OCI-LY3 (cell line): ENCODE measurements around the gene COMMD10.

Experiments
- H2AFZ ChIP-seq: fragments of 200-600, 300-600 bp; shearing (Covaris generic); 2 replicates; pipeline ENCODE4 v1.6.0; 2014; ENCODE audit warnings: antibody characterized with exemption, low read depth, low read length
- H3K27ac ChIP-seq: fragments of 200-600, 300-600 bp; sonication (generic); 2 replicates; pipeline ENCODE4 v1.5.1; 2014; ENCODE audit warnings: mild to moderate bottlenecking, low read length, moderate library complexity, mixed read lengths
- H3K27me3 ChIP-seq: fragments of 200-600, 300-600 bp; sonication (generic); 2 replicates; pipeline ENCODE4 v1.6.1; 2014; ENCODE audit warnings: low read depth, low read length, mixed read lengths
- H3K36me3 ChIP-seq: fragments of 200-600, 300-600 bp; sonication (generic); replicated peaks from 2 replicates; pipeline ENCODE3; 2014; ENCODE audit warnings: low read depth, low read length, mixed read lengths
- H3K4me1 ChIP-seq: fragments of 300-600, 200-600 bp; sonication (generic); 2 replicates; pipeline ENCODE4 v1.6.1; 2014; ENCODE audit warnings: low read length, mixed read lengths
- H3K4me2 ChIP-seq: fragments of 200-600, 300-600 bp; sonication (generic); 2 replicates; pipeline ENCODE4 v1.6.1; 2014; ENCODE audit warnings: low read length, mixed read lengths
- H3K4me3 ChIP-seq: fragments of 300-600, 200-600 bp; sonication (generic); 2 replicates; pipeline ENCODE4 v1.5.1; 2014; ENCODE audit warnings: antibody characterized with exemption, mild to moderate bottlenecking, low read length, moderate library complexity
- H3K79me2 ChIP-seq: fragments of 300-600, 200-600 bp; shearing (Covaris generic); 2 replicates; pipeline ENCODE4 v1.6.1; 2014; ENCODE audit warnings: mild to moderate bottlenecking, low read length, mixed read lengths
- H3K9ac ChIP-seq: fragments of 300-600, 200-600 bp; shearing (Covaris generic); 2 replicates; pipeline ENCODE4 v1.6.0; 2014; ENCODE audit warnings: mild to moderate bottlenecking, low read length, moderate library complexity
- H3K9me3 ChIP-seq: fragments of 200-600, 300-600 bp; shearing (Covaris generic); 2 replicates; pipeline ENCODE4 v1.6.1; 2014; ENCODE audit warnings: low read length, mixed read lengths; ENCODE audit not compliant: insufficient read depth
- H4K20me1 ChIP-seq: fragments of 200-600, 300-600 bp; sonication (generic); 2 replicates; pipeline ENCODE4 v1.6.1; 2016; ENCODE audit warnings: low read length, mixed read lengths; ENCODE audit not compliant: insufficient read depth
- CTCF ChIP-seq: fragments of 200-600, 300-600 bp; sonication (generic); IDR thresholded peaks from 2 replicates; pipeline ENCODE4 v1.5.1; 2014; ENCODE audit warnings: antibody characterized with exemption, low read length, low read depth
- EZH2phosphoT487 ChIP-seq: fragments of 200-600 bp; shearing (Covaris generic); IDR thresholded peaks from 2 replicates; pipeline ENCODE4 v1.6.1; 2018; ENCODE audit warnings: antibody characterized with exemption, mixed run types, low read depth

The COMMD10 gene

GRCh38 chr5:116303810-116304209, 219.0 kb downstream of the COMMD10 start:
- no peaks in the 10 kb centered on the region for H4K20me1 ChIP-seq
- no peaks in the 10 kb centered on the region for H3K4me1 ChIP-seq
- no peak overlapping the region for H3K4me3 ChIP-seq
- no peak overlapping the region for H3K4me2 ChIP-seq
- peaks cover 37% of the 10 kb centered on the region for H3K36me3 ChIP-seq
- no peaks in the 10 kb centered on the region for H3K79me2 ChIP-seq
- H3K27ac ChIP-seq: no peak overlapping the region
- no peak for TF ChIP-seq CTCF
- no peak for TF ChIP-seq EZH2phosphoT487
- 0 out of 2 replicates have a peak, but pooled peaks cover 7% of the 10 kb centered on the region for H3K9me3 ChIP-seq
- H2AFZ ChIP-seq: no peak overlapping the region
- no peaks in the 10 kb centered on the region for H3K27me3 ChIP-seq
- no peak overlapping the region for H3K9ac ChIP-seq

GRCh38 chr5:116305899-116306298, 221.1 kb downstream of the COMMD10 start:
- no peak overlapping the region for H3K4me3 ChIP-seq
- H3K9ac ChIP-seq: no peak overlapping the region
- H4K20me1 ChIP-seq: no peaks in the 10 kb centered on the region
- H3K36me3 ChIP-seq: peaks cover 33% of the 10 kb centered on the region
- H3K79me2 ChIP-seq: no peaks in the 10 kb centered on the region
- no peak overlapping the region for H3K27ac ChIP-seq
- no peaks in the 10 kb centered on the region for H3K4me1 ChIP-seq
- no peaks in the 10 kb centered on the region for H3K27me3 ChIP-seq
- TF ChIP-seq EZH2phosphoT487 (no peak), CTCF (no peak)
- no peak overlapping the region for H3K4me2 ChIP-seq
- 0 out of 2 replicates have a peak, but pooled peaks cover 7% of the 10 kb centered on the region for H3K9me3 ChIP-seq
- H2AFZ ChIP-seq: no peak overlapping the region

- Histone ChIP-seq H3K36me3 (peaks cover 31% of the 10 kb centered on the region), H3K4me2 (no peak overlapping the region), H3K27ac (no peak overlapping the region), H3K27me3 (no peaks in the 10 kb centered on the region), H3K4me3 (no peak overlapping the region), H3K9me3 (0 out of 2 replicates have a peak, but pooled peaks cover 7% of the 10 kb centered on the region), H3K4me1 (no peaks in the 10 kb centered on the region), H2AFZ (no peak overlapping the region), H3K79me2 (no peaks in the 10 kb centered on the region), H3K9ac (no peak overlapping the region), H4K20me1 (no peaks in the 10 kb centered on the region)
- no peak for TF ChIP-seq CTCF
- TF ChIP-seq EZH2phosphoT487: no peak
Measured at GRCh38 chr5:116306846-116307245, 222.0 kb downstream of the COMMD10 start.

GRCh38 chr5:116308391-116308790, 223.6 kb downstream of the COMMD10 start:
- Histone ChIP-seq H3K36me3 (peaks cover 31% of the 10 kb centered on the region), H2AFZ (no peak overlapping the region), H3K27me3 (no peaks in the 10 kb centered on the region), H4K20me1 (no peaks in the 10 kb centered on the region), H3K79me2 (no peaks in the 10 kb centered on the region), H3K9me3 (0 out of 2 replicates have a peak, but pooled peaks cover 7% of the 10 kb centered on the region), H3K27ac (no peak overlapping the region), H3K4me2 (no peak overlapping the region), H3K9ac (no peak overlapping the region), H3K4me1 (no peaks in the 10 kb centered on the region), H3K4me3 (no peak overlapping the region)
- TF ChIP-seq EZH2phosphoT487 (no peak), CTCF (no peak)
